SKM-1 treated with dmso at 0.1 percent for 144 hours (cell line): Measurements from ENCODE around the gene CXCL8.
"Not testable (repeated sequence)": the region's sequence is repeated elsewhere in the genome, so short reads cannot be mapped to it uniquely, and the experiment has no call there.

ENCODE experiments used
- DNase-seq: peaks from one replicate; lab custom pipeline; 2025; ENCODE audit not compliant: unreplicated experiment; lab: John Stamatoyannopoulos, UW

The CXCL8 gene

DNA sequence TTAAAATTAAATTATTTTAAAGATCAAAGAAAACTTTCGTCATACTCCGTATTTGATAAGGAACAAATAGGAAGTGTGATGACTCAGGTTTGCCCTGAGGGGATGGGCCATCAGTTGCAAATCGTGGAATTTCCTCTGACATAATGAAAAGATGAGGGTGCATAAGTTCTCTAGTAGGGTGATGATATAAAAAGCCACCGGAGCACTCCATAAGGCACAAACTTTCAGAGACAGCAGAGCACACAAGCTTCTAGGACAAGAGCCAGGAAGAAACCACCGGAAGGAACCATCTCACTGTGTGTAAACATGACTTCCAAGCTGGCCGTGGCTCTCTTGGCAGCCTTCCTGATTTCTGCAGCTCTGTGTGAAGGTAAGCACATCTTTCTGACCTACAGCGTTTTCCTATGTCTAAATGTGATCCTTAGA, at the start of gene CXCL8:
Gene CXCL8, plus strand, starts transcription at position 217 of the 426 bp plus-strand sequence. Its CDS starts 90 bp downstream, at position 307.
- peak; percentile 75 for DNase-seq

DNA sequence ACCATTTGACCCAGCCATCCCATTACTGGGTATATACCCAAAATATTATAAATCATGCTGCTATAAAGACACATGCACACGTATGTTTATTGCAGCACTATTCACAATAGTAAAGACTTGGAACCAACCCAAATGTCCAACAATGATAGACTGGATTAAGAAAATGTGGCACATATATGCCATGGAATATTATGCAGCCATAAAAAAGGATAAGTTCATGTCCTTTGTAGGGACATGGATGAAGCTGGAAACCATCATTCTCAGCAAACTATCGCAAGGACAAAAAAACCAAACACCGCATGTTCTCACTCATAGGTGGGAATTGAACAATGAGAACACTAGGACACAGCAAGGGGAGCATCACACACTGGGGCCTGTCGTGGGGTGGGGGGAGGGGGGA, 49.2 kb upstream of the CXCL8 start:
- DNase-seq: not testable (repeated sequence)

- DNase-seq: no peak
Measured at GRCh38 chr4:73691759-73692158, 48.6 kb upstream of the CXCL8 start.

GRCh38 chr4:73692254-73692653, 48.1 kb upstream of the CXCL8 start:
- DNase-seq: no peak

GRCh38 chr4:73692701-73693100, 47.7 kb upstream of the CXCL8 start:
- no peak for DNase-seq

- DNase-seq: no peak
Measured at GRCh38 chr4:73693811-73694210, 46.6 kb upstream of the CXCL8 start.

DNA sequence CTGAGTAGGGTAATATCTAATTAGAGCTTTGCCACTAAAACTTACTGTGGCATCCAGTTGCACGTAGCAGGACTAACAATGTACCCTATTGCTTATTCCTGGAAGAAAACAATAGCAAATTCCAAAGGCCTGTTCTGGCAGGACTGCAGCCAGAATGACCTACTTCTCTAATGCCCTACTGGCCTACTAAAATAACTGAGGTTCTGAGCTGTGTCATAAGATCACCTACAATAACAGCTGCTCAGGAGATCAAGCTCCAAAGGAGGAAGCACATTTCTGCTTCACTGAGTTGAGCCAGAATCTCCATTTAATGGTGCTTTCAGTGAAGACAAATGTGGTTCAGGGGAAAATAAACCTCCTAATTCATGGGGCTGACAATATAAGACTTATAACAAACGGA, 42.2 kb upstream of the CXCL8 start:
- DNase-seq: peak; percentile 55

DNA sequence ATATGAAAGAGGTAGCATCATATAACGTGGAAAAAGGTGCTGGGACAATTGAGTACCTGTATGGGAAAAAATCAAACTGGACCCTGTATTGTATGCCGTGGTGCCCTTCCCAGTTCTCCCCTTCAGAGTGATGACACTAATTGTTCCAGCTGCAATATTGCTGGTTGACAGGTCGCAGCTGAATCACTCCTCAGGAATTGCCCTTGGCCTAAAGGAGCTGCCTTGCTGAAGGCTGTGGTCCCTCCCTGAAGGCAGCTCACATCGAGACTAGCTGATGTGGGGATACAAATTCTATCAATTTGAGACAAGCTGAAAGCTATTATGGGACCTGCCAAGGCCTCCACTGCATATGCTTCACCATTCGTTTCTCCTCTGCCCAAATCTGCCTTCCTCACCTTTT, 39.3 kb upstream of the CXCL8 start:
- no peak for DNase-seq

- DNase-seq: no peak
Measured at GRCh38 chr4:73702796-73703287, 37.5 kb upstream of the CXCL8 start.

- DNase-seq: no peak
Measured at GRCh38 chr4:73703320-73703719, 37.0 kb upstream of the CXCL8 start.

GRCh38 chr4:73704314-73705055, 35.9 kb upstream of the CXCL8 start:
- peak; percentile 98 for DNase-seq

GRCh38 chr4:73705056-73705432, 35.3 kb upstream of the CXCL8 start:
- DNase-seq: no peak

- DNase-seq: no peak
Measured at GRCh38 chr4:73705721-73706120, 34.6 kb upstream of the CXCL8 start.

GRCh38 chr4:73706811-73707210, 33.6 kb upstream of the CXCL8 start:
- DNase-seq: no peak

DNA sequence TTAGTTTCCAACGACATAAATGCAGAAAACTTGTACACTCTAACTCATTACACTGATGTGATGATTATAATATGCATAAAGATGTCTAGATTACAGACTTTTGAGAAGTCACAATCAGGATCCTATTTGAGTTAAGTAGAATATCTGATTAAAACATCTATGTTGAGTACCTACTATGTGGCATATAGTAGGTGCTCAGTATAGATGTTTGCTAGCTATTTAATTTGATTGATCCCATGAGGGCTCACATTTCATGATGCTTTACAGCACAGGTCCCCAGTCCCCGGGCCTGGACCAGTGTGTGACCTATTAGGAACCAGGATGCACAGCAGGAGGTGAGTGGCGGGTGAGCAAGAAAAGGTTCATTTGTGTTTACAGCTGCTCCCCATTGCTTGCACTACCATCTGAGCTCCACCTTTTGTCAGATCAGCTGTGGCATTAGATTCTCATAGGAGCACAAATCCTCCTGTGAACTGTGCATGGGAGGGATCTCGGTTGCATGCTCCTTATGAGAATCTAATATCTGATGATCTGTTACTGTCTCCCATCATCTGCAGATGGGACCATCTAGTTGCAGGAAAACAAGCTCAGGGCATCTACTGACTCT, 33.0 kb upstream of the CXCL8 start:
- DNase-seq: no peak

GRCh38 chr4:73707918-73708577, 32.3 kb upstream of the CXCL8 start:
- peak; percentile 80 for DNase-seq

DNA sequence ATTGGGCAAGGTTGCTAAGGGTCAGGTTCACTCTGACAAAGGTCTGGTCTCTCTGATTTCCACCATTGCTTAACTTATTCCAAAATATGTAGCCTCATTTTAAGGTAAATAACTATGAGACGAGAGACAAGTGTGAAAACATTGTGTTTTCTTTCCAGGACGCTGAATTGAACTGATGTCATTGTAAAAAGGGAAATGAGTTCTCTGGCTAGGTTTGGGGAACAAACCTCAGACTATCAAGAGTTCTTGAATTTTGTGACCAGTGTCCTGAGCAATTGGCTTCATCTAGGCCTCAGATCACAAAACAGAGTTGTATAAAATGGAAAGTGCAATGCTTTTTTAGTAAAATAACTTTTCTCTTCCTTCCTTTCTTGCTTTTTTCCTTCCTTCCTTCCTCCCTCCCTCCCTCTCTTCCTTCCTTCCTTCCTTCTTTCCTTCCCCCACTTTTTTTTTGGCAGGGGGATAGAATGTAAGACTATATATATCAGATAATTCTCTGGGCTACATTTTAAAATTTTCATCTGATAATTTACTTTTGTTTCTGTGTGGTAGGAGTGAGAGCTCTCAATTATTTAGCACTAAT, 30.8 kb upstream of the CXCL8 start:
- peak; percentile 79 for DNase-seq

DNA sequence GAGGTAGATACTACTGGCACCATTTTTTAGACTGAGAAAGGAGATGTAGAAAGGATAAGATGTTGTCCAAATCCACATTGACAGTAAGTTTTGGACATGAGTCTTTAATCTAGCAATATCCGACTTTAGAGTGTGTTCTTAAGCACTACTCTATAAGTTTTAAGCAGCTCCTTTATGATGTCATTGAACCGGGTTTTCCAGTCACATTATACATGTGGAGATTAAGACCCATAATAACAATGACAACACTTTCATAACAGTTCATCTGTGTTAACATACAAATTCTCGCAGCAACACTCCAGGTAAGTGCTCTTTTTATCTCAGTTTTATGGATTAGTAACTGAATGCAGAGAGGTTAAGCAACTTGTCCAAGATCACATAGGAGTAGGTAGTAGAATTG, 30.3 kb upstream of the CXCL8 start:
- no peak for DNase-seq

GRCh38 chr4:73711989-73712388, 28.4 kb upstream of the CXCL8 start:
- no peak for DNase-seq

DNA sequence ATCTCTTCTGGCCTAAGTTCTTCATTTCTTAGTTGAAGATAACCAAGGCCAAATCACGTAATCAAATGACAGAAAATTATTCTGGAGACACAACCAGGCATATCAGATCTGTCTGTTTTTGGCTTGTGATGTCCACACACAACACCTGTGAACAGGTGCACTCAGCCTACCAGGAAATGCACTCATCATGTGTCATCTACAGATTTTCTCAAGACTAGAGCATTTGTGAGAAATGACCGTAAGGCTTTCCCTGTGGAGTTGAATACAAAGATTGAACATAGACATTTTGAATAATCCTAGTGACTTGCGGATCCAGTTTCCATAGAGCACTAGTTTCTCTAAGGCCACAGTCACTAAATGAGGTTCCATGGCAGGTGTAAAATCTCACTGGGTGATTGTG, 26.7 kb upstream of the CXCL8 start:
- DNase-seq: no peak

DNA sequence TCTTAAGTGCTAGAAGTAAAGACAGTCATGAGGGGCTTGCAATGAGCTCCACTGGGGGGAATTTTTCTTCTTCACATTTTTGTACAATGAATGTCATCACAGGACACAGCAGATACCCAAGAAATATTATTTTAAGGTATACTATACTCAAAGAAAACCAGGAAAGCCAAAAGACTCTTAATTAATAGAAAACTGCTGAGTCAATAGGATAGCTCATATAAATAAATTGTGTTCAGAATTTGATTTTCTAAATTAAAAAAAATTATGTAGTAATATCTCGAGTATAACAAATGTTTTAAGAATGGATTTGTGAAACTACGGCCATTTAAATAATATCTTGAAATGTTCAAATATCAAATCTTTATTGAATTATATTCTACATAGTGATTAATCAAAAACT, 25.7 kb upstream of the CXCL8 start:
- DNase-seq: no peak

- no peak for DNase-seq
Measured at GRCh38 chr4:73715659-73716058, 24.7 kb upstream of the CXCL8 start.
